ENCODE measurements around the gene GARIN6.
A peak's percentile ranks its signal among the peaks of the same experiment; 100 is the strongest.

GARIN6 gene

DNA sequence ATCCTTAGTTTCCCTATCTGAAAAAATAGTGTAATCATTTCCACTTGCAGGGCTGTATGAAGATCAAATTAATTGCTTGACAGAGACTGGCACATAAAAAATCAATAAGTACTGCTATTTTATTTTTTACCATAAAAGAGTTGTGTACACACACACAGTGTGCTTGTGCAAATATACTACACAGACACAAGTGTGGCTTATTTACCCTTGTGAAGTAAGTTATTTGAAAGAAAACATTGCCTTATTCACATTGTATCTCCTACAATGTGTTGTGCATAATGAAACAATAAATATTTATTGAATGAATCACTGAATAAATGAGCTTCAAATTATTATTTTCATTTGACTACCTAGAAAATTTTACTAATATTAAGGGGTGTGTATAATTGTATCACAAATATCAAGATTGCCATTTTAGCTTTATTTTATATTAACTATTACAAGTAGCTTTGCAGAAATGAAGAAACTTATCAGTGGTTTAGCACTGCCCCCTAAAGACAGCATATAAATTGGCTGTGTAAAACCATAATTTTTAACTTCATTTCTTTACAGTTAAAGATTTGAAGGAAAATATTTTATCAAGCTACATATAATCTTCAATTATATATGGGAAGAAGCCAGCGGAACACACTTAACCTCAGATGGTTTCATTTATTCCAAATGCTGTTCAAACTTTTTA is 11.3 kb downstream of the GARIN6 start:
- peak; percentile 14 for DNase-seq (ENCODE audit: low read depth)
- H3K4me3 ChIP-seq (ENCODE audit: low read depth, low read length), result no peak overlapping the region

GRCh38 chr12:99670635-99671034 is 23.1 kb downstream of the GARIN6 start:
- TF ChIP-seq, protein P1, sequence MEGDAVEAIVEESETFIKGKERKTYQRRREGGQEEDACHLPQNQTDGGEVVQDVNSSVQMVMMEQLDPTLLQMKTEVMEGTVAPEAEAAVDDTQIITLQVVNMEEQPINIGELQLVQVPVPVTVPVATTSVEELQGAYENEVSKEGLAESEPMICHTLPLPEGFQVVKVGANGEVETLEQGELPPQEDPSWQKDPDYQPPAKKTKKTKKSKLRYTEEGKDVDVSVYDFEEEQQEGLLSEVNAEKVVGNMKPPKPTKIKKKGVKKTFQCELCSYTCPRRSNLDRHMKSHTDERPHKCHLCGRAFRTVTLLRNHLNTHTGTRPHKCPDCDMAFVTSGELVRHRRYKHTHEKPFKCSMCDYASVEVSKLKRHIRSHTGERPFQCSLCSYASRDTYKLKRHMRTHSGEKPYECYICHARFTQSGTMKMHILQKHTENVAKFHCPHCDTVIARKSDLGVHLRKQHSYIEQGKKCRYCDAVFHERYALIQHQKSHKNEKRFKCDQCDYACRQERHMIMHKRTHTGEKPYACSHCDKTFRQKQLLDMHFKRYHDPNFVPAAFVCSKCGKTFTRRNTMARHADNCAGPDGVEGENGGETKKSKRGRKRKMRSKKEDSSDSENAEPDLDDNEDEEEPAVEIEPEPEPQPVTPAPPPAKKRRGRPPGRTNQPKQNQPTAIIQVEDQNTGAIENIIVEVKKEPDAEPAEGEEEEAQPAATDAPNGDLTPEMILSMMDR (IDR thresholded peaks at IDR 0.05; ENCODE audit: control insufficient read depth, extremely low read depth, insufficient read depth), result no peak
- no peak for DNase-seq (ENCODE audit: low read depth)
- H3K4me3 ChIP-seq (ENCODE audit: low read depth, low read length), result no peak overlapping the region

More for the DNA sequence above, 11.3 kb downstream of the GARIN6 start:
- TF ChIP-seq, protein P1 (IDR thresholded peaks at IDR 0.05; ENCODE audit: control insufficient read depth, extremely low read depth, insufficient read depth), result peak; percentile 51

GRCh38 chr12:99680276-99680675 is 32.7 kb downstream of the GARIN6 start:
- H3K4me3 ChIP-seq (ENCODE audit: low read depth, low read length), result no peak overlapping the region
- no peak for DNase-seq (ENCODE audit: low read depth)
- TF ChIP-seq, protein P1 (IDR thresholded peaks at IDR 0.05; ENCODE audit: control insufficient read depth, extremely low read depth, insufficient read depth), result no peak

- no peak for DNase-seq (ENCODE audit: low read depth)
- no peak overlapping the region for H3K4me3 ChIP-seq (ENCODE audit: low read depth, low read length)
- TF ChIP-seq, protein P1 (IDR thresholded peaks at IDR 0.05; ENCODE audit: control insufficient read depth, extremely low read depth, insufficient read depth), result no peak
These were observed 38.6 kb downstream of the GARIN6 start for GRCh38 chr12:99686142-99686541.

- no peak overlapping the region for H3K4me3 ChIP-seq (ENCODE audit: low read depth, low read length)
- no peak for DNase-seq (ENCODE audit: low read depth)
- TF ChIP-seq, protein P1 (IDR thresholded peaks at IDR 0.05; ENCODE audit: control insufficient read depth, extremely low read depth, insufficient read depth), result no peak
These were observed 47.5 kb downstream of the GARIN6 start for GRCh38 chr12:99695050-99695449.
